Activated gamma-delta T cell treated with anti-CD3 and anti-CD28 coated beads, Interleukin-2, amount 50 U/mL, for 16 hours (primary cell): ENCODE results near the gene ELK4.

Experiments
- DNase-seq: peaks from one replicate; pipeline ENCODE4 v3.0.0-alpha.2; 2020; ENCODE audit warnings: low read depth

Gene ELK4

DNA sequence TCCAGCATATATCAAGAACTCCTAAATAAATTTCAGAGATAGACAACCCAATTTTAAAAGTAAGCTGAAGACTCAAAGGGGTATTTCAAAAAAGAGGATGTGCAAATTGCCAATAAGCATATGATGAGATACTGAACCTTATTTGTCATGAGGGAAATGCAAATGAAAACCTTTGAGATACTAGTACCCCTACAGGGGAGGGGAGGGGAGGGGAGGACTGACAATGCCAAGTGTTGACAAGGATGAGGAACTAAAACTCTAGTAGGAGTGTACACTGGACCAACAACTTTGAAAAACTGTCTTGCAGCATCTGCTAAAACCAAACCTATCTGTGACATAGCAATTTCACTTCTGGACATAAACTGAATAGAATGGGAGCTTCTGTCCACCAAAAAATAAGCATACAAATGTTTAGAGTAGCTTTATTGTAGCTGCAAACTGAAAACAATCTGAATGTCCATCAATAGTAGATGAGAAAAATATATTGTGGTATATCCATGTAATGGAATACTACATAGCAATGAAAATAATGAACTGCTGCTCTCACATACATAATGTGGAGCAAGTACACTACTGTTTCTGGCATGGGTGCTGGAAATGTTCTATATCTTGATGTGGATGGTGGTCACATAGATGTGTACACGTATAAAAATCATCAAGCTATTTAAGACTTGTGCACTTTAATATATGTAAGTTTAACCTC lies 70.2 kb downstream of the ELK4 start:
- DNase-seq: no peak
